NCI-H748 treated with DMSO at 0.1 percent for 48 hours (cell line): ENCODE results near the gene EHMT1.
"Not testable (repeated sequence)": the region's sequence is repeated elsewhere in the genome, so short reads cannot be mapped to it uniquely, and the experiment has no call there.

Source experiments
- DNase-seq: peaks from one replicate; lab custom pipeline; 2025; lab: John Stamatoyannopoulos, UW

Gene EHMT1

GRCh38 chr9:137590469-137591383 is 28.1 kb upstream of the EHMT1 start, which contains the start of gene ZMYND19:
ZMYND19 (minus strand) TSS chr9:137590512; CDS start chr9:137590263, 249 bp downstream.
- peak; percentile 71 for DNase-seq

- DNase-seq = no peak
These were observed 26.0 kb upstream of the EHMT1 start for GRCh38 chr9:137592767-137593166.

- DNase-seq = no peak
These were observed 25.6 kb upstream of the EHMT1 start for GRCh38 chr9:137593176-137593575.

- DNase-seq = not testable (repeated sequence)
These were observed 22.2 kb upstream of the EHMT1 start for GRCh38 chr9:137596577-137596976.

- no peak for DNase-seq
These were observed 19.9 kb upstream of the EHMT1 start for GRCh38 chr9:137598943-137599342.

- no peak for DNase-seq
These were observed 16.1 kb upstream of the EHMT1 start for GRCh38 chr9:137602661-137603060.

GRCh38 chr9:137603879-137604278 is 14.9 kb upstream of the EHMT1 start:
- DNase-seq = no peak

- DNase-seq = no peak
These were observed 14.3 kb upstream of the EHMT1 start for GRCh38 chr9:137604345-137605086.

- DNase-seq = peak; percentile 72
These were observed 13.4 kb upstream of the EHMT1 start, which contains the start of gene ARRDC1 for GRCh38 chr9:137605121-137606004. ARRDC1 (plus strand) TSS chr9:137605686; CDS start chr9:137605718, 32 bp downstream.

- DNase-seq = no peak
These were observed 12.7 kb upstream of the EHMT1 start for GRCh38 chr9:137606005-137606621.

- DNase-seq = no peak
These were observed 12.1 kb upstream of the EHMT1 start for GRCh38 chr9:137606734-137607138.

GRCh38 chr9:137607141-137607857 is 11.5 kb upstream of the EHMT1 start:
- DNase-seq = no peak

GRCh38 chr9:137610944-137611343 is 7.9 kb upstream of the EHMT1 start:
- DNase-seq = no peak

- no peak for DNase-seq
These were observed 6.9 kb upstream of the EHMT1 start for GRCh38 chr9:137611623-137612609.

GRCh38 chr9:137612741-137613142 is 6.1 kb upstream of the EHMT1 start:
- DNase-seq = no peak

- DNase-seq = no peak
These were observed 5.5 kb upstream of the EHMT1 start for GRCh38 chr9:137613259-137613658.

- DNase-seq = no peak
These were observed 4.9 kb upstream of the EHMT1 start for GRCh38 chr9:137613738-137614523.

- no peak for DNase-seq
These were observed 4.0 kb upstream of the EHMT1 start for GRCh38 chr9:137614631-137615386.
